SK-N-MC (cell line): Measurements from ENCODE around the gene MAPKBP1.

Experiments
- EZH2 ChIP-seq: fragments of 200-600 bp; sonication (generic); IDR thresholded peaks from one replicate; pipeline ENCODE4 v1.6.1; 2017; ENCODE audit warnings: antibody characterized with exemption
- FOXP2 ChIP-seq: optimal IDR thresholded peaks from 2 replicates; pipeline ENCODE3; 2011; ENCODE audit warnings: mild to moderate bottlenecking, moderate library complexity; ENCODE audit not compliant: insufficient read depth; ENCODE audit errors: extremely low read length, control extremely low read depth
- POLR2AphosphoS5 ChIP-seq: IDR thresholded peaks from 2 replicates; pipeline ENCODE4 v1.6.1; 2012; ENCODE audit warnings: mild to moderate bottlenecking, low read depth, low read length, borderline replicate concordance

GRCh38 chr15:41777421-41777973 is 3.2 kb downstream of the MAPKBP1 start:
- TF ChIP-seq POLR2AphosphoS5 (no peak), EZH2 (no peak), FOXP2 (no peak)
